Measurements from ENCODE around the gene AGMO.

- TF ChIP-seq POLR2AphosphoS5 (IDR thresholded peaks at IDR 0.05; ENCODE audit: insufficient read depth in 1 of 2, low read depth in 1 of 2) (no peak), CTCF (IDR thresholded peaks at IDR 0.05) (no peak)
Observed at GRCh38 chr7:15452670-15453069, 109.1 kb downstream of the AGMO start.
